Suprapubic skin (tissue), 4 donors: ENCODE measurements around the gene TTC12. TPM values are rescaled to one million over a fixed set of nuclear protein-coding genes. Genes with fewer than 3 reads are reported as not detected.

Experiments
- DNase-seq, 2 donors: peaks; one replicate each; pipeline ENCODE4 v3.0.0-alpha.2; 2019; ENCODE audit warnings: low spot score in 2 of 2
- H3K27ac ChIP-seq: fragments of 200-600 bp; sonication (generic); one replicate; pipeline ENCODE4 v1.5.1; 2019
- H3K27me3 ChIP-seq: fragments of 200-600 bp; sonication (generic); one replicate; pipeline ENCODE4 v1.5.1; 2019
- H3K36me3 ChIP-seq: fragments of 200-600 bp; sonication (generic); one replicate; pipeline ENCODE4 v1.5.1; 2019
- H3K4me1 ChIP-seq: fragments of 200-600 bp; sonication (generic); one replicate; pipeline ENCODE4 v1.5.1; 2019
- H3K4me3 ChIP-seq: fragments of 200-600 bp; sonication (generic); one replicate; pipeline ENCODE4 v1.5.1; 2019; ENCODE audit warnings: mild to moderate bottlenecking
- H3K9me3 ChIP-seq: fragments of 200-600 bp; sonication (generic); one replicate; pipeline ENCODE4 v1.5.1; 2019
- EP300 ChIP-seq: sonication (generic); formaldehyde crosslinking; IDR thresholded peaks from one replicate; pipeline ENCODE4 v1.6.1; 2017; ENCODE audit warnings: antibody characterized with exemption
- POLR2A ChIP-seq, 2 donors: fragments of 450-650 bp; IDR thresholded peaks; one replicate each; pipeline ENCODE4 v1.6.1; 2017; ENCODE audit warnings: antibody characterized with exemption in 2 of 2, mild to moderate bottlenecking in 2 of 2, moderate library complexity in 2 of 2
- POLR2AphosphoS5 ChIP-seq, 3 donors: sonication (generic); formaldehyde crosslinking; IDR thresholded peaks; one replicate each; pipeline ENCODE4 v1.6.1; 2017; ENCODE audit warnings: antibody characterized with exemption in 3 of 3
- WGBS: methylation state at CpG from one replicate; pipeline ENCODE4 v1.1.5; 2018; 5-methylcytosine and 5-hydroxymethylcytosine counted together
- total RNA-seq, 4 donors: library from RNA; depleted of rRNA; stranded (reverse); fragments of >200 nt; gene quantifications; one replicate each; pipeline ENCODE4 v1.1.0, GENCODE V29; 2016
- TF ChIP-seq, protein P1 (sequence below), 2 donors: fragments of 200-600 bp in 1 of 2; fragments of 450-650 bp in 1 of 2; sonication (generic) in 1 of 2; IDR thresholded peaks; one replicate each; pipeline ENCODE4 v1.5.1; 2016 to 2019; ENCODE audit warnings: antibody characterized with exemption in 2 of 2, mild to moderate bottlenecking in 1 of 2, moderate library complexity in 1 of 2

Gene TTC12, protein sequence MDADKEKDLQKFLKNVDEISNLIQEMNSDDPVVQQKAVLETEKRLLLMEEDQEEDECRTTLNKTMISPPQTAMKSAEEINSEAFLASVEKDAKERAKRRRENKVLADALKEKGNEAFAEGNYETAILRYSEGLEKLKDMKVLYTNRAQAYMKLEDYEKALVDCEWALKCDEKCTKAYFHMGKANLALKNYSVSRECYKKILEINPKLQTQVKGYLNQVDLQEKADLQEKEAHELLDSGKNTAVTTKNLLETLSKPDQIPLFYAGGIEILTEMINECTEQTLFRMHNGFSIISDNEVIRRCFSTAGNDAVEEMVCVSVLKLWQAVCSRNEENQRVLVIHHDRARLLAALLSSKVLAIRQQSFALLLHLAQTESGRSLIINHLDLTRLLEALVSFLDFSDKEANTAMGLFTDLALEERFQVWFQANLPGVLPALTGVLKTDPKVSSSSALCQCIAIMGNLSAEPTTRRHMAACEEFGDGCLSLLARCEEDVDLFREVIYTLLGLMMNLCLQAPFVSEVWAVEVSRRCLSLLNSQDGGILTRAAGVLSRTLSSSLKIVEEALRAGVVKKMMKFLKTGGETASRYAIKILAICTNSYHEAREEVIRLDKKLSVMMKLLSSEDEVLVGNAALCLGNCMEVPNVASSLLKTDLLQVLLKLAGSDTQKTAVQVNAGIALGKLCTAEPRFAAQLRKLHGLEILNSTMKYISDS
- total RNA-seq: 10 to 100 TPM in 3 of 4 donors, 1 to 10 TPM in 1; 9.5 to 67.8 (median 30.3) TPM

GRCh38 chr11:113314389-113315301, at the start of gene TTC12:
TTC12 (plus strand) TSS chr11:113314583; CDS start chr11:113316258, 1,675 bp downstream.
- no peaks in the 10 kb centered on the region for H3K27me3 ChIP-seq
- 50% methylated on average over 10 of the region's 64 CpGs for WGBS
- peak within 1 kb of the TSS; percentile 87 for H3K27ac ChIP-seq
- peak within 1 kb of the TSS; percentile 72 for H3K4me3 ChIP-seq
- TF ChIP-seq POLR2AphosphoS5 (IDR thresholded peaks at IDR 0.05): no peak
- no peak for TF ChIP-seq EP300
- TF ChIP-seq, protein P1, sequence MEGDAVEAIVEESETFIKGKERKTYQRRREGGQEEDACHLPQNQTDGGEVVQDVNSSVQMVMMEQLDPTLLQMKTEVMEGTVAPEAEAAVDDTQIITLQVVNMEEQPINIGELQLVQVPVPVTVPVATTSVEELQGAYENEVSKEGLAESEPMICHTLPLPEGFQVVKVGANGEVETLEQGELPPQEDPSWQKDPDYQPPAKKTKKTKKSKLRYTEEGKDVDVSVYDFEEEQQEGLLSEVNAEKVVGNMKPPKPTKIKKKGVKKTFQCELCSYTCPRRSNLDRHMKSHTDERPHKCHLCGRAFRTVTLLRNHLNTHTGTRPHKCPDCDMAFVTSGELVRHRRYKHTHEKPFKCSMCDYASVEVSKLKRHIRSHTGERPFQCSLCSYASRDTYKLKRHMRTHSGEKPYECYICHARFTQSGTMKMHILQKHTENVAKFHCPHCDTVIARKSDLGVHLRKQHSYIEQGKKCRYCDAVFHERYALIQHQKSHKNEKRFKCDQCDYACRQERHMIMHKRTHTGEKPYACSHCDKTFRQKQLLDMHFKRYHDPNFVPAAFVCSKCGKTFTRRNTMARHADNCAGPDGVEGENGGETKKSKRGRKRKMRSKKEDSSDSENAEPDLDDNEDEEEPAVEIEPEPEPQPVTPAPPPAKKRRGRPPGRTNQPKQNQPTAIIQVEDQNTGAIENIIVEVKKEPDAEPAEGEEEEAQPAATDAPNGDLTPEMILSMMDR (IDR thresholded peaks at IDR 0.05): no peak
- no peak for TF ChIP-seq POLR2A (IDR thresholded peaks at IDR 0.05)
- H3K9me3 ChIP-seq: no peaks in the 10 kb centered on the region
- DNase-seq: peak; percentile 91 to 93
- H3K4me1 ChIP-seq: peaks cover 31% of the 10 kb centered on the region
- peaks cover 10% of the 10 kb centered on the region for H3K36me3 ChIP-seq

- TF ChIP-seq POLR2A (IDR thresholded peaks at IDR 0.05) (no peak), EP300 (no peak), POLR2AphosphoS5 (IDR thresholded peaks at IDR 0.05) (no peak)
- TF ChIP-seq, protein P1 (IDR thresholded peaks at IDR 0.05): no peak
- no peaks in the 10 kb centered on the region for H3K4me1 ChIP-seq
- no peak overlapping the region for H3K27ac ChIP-seq
- DNase-seq: no peak
- no peaks in the 10 kb centered on the region for H3K9me3 ChIP-seq
- no peak overlapping the region for H3K4me3 ChIP-seq
- 78% methylated on average over 2 of the region's 2 CpGs for WGBS
- H3K27me3 ChIP-seq: no peaks in the 10 kb centered on the region
- H3K36me3 ChIP-seq: no peaks in the 10 kb centered on the region
Measured at GRCh38 chr11:113265362-113265761, 49.0 kb upstream of the TTC12 start.

- no peak for TF ChIP-seq POLR2A (IDR thresholded peaks at IDR 0.05)
- TF ChIP-seq POLR2AphosphoS5 (IDR thresholded peaks at IDR 0.05): no peak
- TF ChIP-seq, protein P1 (IDR thresholded peaks at IDR 0.05): no peak
- no peak for TF ChIP-seq EP300
- DNase-seq: no peak
- Histone ChIP-seq H3K4me1 (no peaks in the 10 kb centered on the region), H3K27me3 (no peaks in the 10 kb centered on the region), H3K9me3 (no peaks in the 10 kb centered on the region), H3K27ac (no peak overlapping the region), H3K4me3 (no peak overlapping the region), H3K36me3 (no peaks in the 10 kb centered on the region)
- WGBS: 89% methylated on average over 7 of the region's 7 CpGs
Measured at GRCh38 chr11:113267493-113267892, 46.9 kb upstream of the TTC12 start.

DNA sequence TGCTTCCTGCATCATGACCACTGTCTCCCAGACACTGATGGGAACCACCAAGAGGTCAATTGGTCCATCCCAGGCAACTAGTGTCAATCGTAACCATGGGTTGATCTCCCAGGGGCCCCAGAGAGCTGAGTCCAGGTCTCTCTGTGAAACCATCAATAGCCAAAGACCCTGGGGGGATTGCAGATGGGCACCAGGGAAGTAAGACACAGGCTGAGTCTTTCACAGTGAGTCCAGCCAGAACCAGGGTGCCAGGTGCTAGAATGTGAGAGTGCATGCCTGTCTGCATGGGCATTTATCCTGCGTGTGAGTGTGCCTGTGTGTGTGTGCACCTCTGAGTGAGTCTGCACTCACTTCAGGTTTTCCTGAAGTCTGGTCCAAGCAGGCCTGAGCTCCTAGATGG, 45.3 kb upstream of the TTC12 start:
- DNase-seq: no peak
- H3K9me3 ChIP-seq: no peaks in the 10 kb centered on the region
- TF ChIP-seq POLR2AphosphoS5 (IDR thresholded peaks at IDR 0.05) (no peak), EP300 (no peak), POLR2A (IDR thresholded peaks at IDR 0.05) (no peak)
- TF ChIP-seq, protein P1 (IDR thresholded peaks at IDR 0.05): no peak
- H3K4me1 ChIP-seq: no peaks in the 10 kb centered on the region
- H3K4me3 ChIP-seq: no peak overlapping the region
- H3K27me3 ChIP-seq: no peaks in the 10 kb centered on the region
- H3K27ac ChIP-seq: no peak overlapping the region
- WGBS: 100% methylated on average over 2 of the region's 2 CpGs
- no peaks in the 10 kb centered on the region for H3K36me3 ChIP-seq
